GM13976 (cell line): ENCODE data around the gene RNF213.

Experiments used
- DNase-seq: peaks from one replicate; pipeline ENCODE4 v3.0.0; 2012; ENCODE audit warnings: low spot score
- CTCF ChIP-seq: IDR thresholded peaks from 2 replicates; pipeline ENCODE4 v1.5.1; 2012; ENCODE audit warnings: borderline replicate concordance, mild to moderate bottlenecking; ENCODE audit not compliant: insufficient read depth; ENCODE audit errors: extremely low read depth, missing control alignments, control extremely low read depth
- in situ Hi-C: fragments of 300-500 bp; cut with MboI; formaldehyde crosslinking; loops from one replicate; pipeline ENCODE4 v1.12.0; 2022; ENCODE audit warnings: low sequenced_read_pairs, mixed read lengths, inconsistent platforms; ENCODE audit not compliant: unreplicated experiment

Gene RNF213

GRCh38 chr17:80432961-80433550 lies 172.4 kb downstream of the RNF213 start:
- TF ChIP-seq CTCF = no peak
- in situ Hi-C loops = no loop called here
- DNase-seq = no peak

GRCh38 chr17:80433916-80434666 lies 173.4 kb downstream of the RNF213 start:
- no peak for DNase-seq
- in situ Hi-C loops = no loop called here
- TF ChIP-seq CTCF = no peak

DNA sequence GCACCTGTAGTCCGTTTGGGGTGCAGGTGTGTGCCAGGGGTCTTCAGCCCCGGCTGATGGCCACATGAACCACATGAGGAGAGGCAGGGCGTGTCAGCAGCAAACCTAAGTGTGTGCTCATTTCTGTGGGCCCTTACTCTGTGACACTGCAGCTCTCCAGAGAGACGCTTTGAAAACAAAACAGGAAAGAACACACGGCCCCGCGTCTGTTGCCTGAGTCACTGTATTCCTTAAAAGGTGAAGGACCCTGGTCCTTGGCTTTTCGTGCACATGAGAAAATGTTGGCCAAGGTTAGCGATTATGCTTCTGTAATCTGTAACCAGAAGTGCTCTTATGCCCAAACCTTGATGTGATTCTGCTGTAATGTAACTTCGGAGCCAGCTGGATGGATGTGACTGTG lies 176.9 kb downstream of the RNF213 start:
- in situ Hi-C loops = no loop called here
- TF ChIP-seq CTCF = no peak

DNA sequence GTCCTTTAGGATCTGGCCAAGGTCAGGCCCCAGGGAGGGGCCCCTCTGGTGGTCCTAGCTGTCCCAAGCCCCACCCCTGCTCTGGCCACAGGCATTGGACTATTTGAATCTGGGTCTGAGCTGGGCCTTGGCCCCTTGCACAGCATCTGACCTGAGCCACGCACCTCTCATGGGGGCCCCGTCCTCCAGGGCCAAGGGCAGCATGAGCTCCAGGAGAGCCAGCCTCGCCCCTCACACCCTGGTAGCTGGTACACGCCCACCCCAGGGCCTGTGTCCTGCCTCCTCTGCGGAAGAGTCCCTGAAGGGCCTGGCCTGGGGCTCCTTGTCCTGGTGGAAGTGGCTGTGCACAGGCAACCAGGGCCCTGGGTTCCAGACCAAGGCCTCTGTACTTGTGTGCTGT lies 178.2 kb downstream of the RNF213 start:
- no peak for TF ChIP-seq CTCF
- no peak for DNase-seq
- in situ Hi-C loops = no loop called here

More for the DNA sequence above, 176.9 kb downstream of the RNF213 start:
- DNase-seq = no peak

- in situ Hi-C loops = no loop called here
- no peak for DNase-seq
- TF ChIP-seq CTCF = no peak
Observed at GRCh38 chr17:80439499-80439898, 178.8 kb downstream of the RNF213 start.

GRCh38 chr17:80441133-80441578 lies 180.5 kb downstream of the RNF213 start:
- in situ Hi-C loops = no loop called here
- DNase-seq = peak; percentile 89
- TF ChIP-seq CTCF = no peak
